ENCODE data around the gene RNF115. TPM values are rescaled to one million over a fixed set of nuclear protein-coding genes. Genes with fewer than 3 reads are reported as not detected.

RNF115 gene
- total and polyA plus RNA-seq, 2 donors from 2014 or later, result 12.3 to 18.0 TPM

DNA sequence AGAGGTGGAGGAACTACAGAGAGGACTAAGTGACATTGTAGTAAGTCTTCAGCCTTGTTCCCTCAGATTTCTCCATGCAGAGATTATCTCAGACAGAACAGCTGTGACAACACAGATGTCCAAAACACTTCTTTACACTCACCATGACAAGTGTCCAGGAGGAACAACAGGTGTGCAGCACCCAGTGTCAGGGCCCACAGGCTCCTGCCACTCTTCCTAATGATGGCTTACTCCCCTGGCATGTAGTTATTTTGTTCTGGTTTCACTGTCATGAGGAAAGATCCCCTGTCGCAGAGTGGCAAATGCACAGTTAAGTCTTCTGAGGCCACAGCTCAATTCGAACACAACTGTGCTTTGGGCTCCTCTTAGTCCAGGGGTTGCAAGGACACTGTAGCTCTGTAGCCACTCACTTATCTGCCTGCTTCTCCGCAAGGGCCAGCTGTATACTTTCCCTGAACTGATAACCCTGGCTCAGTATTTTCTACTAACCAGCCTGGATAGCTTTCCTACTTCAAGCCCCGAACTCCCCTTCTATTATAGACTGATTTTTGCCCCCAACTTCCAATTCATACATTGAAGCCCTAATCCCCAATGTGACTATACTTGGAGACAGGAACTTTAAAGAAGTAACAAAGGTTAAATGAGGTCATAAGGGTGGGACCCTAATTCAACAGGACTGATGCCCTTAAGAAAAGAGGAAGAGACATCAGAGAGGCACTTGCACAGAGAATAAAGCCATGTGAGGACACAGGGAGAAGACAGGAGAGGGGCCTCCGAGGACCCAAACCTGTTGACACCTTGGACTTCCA lies 127.9 kb downstream of the RNF115 start:
- no peak for DNase-seq

DNA sequence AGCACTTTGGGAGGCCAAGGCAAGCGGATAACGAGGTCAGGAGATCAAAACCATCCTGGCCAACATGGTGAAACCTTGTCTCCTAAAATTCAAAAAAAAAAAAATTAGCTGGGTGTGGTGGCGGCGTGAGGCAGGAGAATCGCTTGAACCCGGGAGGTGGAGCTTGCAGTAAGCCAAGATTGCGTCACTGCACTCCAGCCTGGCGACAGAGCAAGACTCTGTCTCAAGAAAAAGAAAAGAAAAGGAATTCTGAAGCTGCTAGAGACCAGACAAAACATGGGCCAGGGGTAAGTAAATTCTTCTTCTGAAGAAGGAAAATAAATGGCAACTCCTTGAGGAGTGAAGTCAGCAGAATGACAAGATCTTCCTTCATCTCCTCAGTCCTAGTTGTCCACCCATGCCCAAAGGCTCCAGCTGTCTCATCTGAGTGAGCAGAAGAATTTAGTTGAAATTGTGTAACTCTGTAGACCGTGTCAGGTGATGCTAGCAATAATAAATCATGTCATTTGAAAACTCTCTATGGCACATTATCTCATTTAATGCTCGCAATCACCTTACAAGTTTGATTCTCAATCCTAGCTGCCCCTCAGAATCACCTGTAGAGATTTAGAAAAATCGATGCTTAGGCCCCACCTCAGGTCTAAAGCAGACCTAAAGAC lies 131.0 kb downstream of the RNF115 start:
- H3K9me3 ChIP-seq (ENCODE audit: control insufficient read depth in 2 of 3, insufficient read depth in 1 of 3, low read length in 3 of 3), result no peaks in the 10 kb centered on the region
- DNase-seq, result peak in 1 of 5 donors; percentile 50
- peak overlapping the region; percentile 6 to 42 for H3K27ac ChIP-seq (ENCODE audit: low read depth in 2 of 2, low read length in 2 of 2)
- peaks cover 0 to 18% (median 5%) of the 10 kb centered on the region in 3 donors for H3K36me3 ChIP-seq (ENCODE audit: control insufficient read depth in 2 of 3, insufficient read depth in 3 of 3, low read length in 3 of 3)
- no peak for FAIRE-seq
- H3K4me1 ChIP-seq (ENCODE audit: control insufficient read depth in 2 of 3, insufficient read depth in 2 of 3, low read depth in 1 of 3, low read length in 3 of 3), result peaks cover 0 to 25% (median 16%) of the 10 kb centered on the region in 3 donors
- H3K4me3 ChIP-seq (ENCODE audit: low read length in 3 of 3), result no peak overlapping the region
- H3K27me3 ChIP-seq (ENCODE audit: control insufficient read depth, insufficient read depth, low read length), result no peaks in the 10 kb centered on the region
- intact Hi-C loops (cut with DNase I), result no loop called here
- H3K9ac ChIP-seq (ENCODE audit: low read length in 3 of 3), result no peak overlapping the region
- TF ChIP-seq, protein P1, sequence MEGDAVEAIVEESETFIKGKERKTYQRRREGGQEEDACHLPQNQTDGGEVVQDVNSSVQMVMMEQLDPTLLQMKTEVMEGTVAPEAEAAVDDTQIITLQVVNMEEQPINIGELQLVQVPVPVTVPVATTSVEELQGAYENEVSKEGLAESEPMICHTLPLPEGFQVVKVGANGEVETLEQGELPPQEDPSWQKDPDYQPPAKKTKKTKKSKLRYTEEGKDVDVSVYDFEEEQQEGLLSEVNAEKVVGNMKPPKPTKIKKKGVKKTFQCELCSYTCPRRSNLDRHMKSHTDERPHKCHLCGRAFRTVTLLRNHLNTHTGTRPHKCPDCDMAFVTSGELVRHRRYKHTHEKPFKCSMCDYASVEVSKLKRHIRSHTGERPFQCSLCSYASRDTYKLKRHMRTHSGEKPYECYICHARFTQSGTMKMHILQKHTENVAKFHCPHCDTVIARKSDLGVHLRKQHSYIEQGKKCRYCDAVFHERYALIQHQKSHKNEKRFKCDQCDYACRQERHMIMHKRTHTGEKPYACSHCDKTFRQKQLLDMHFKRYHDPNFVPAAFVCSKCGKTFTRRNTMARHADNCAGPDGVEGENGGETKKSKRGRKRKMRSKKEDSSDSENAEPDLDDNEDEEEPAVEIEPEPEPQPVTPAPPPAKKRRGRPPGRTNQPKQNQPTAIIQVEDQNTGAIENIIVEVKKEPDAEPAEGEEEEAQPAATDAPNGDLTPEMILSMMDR (IDR thresholded peaks at IDR 0.05; ENCODE audit: borderline replicate concordance, extremely low read depth, insufficient read depth), result no peak

More for the DNA sequence above, 127.9 kb downstream of the RNF115 start:
- H3K27me3 ChIP-seq (ENCODE audit: control insufficient read depth, insufficient read depth, low read length), result no peaks in the 10 kb centered on the region
- FAIRE-seq, result no peak
- H3K36me3 ChIP-seq (ENCODE audit: control insufficient read depth in 2 of 3, insufficient read depth in 3 of 3, low read length in 3 of 3), result peaks cover 0 to 15% (median 0%) of the 10 kb centered on the region in 3 donors
- H3K9me3 ChIP-seq (ENCODE audit: control insufficient read depth in 2 of 3, insufficient read depth in 1 of 3, low read length in 3 of 3), result no peaks in the 10 kb centered on the region
- H3K4me3 ChIP-seq (ENCODE audit: low read length in 3 of 3), result peak overlapping the region in 1 of 3 donors; percentile 4
- no peak overlapping the region for H3K27ac ChIP-seq (ENCODE audit: low read depth in 2 of 2, low read length in 2 of 2)
- TF ChIP-seq, protein P1 (IDR thresholded peaks at IDR 0.05; ENCODE audit: borderline replicate concordance, extremely low read depth, insufficient read depth), result no peak
- peaks cover 0 to 12% (median 9%) of the 10 kb centered on the region in 3 donors for H3K4me1 ChIP-seq (ENCODE audit: control insufficient read depth in 2 of 3, insufficient read depth in 2 of 3, low read depth in 1 of 3, low read length in 3 of 3)
- intact Hi-C loops (cut with DNase I), result no loop called here
- no peak overlapping the region for H3K9ac ChIP-seq (ENCODE audit: low read length in 3 of 3)

DNA sequence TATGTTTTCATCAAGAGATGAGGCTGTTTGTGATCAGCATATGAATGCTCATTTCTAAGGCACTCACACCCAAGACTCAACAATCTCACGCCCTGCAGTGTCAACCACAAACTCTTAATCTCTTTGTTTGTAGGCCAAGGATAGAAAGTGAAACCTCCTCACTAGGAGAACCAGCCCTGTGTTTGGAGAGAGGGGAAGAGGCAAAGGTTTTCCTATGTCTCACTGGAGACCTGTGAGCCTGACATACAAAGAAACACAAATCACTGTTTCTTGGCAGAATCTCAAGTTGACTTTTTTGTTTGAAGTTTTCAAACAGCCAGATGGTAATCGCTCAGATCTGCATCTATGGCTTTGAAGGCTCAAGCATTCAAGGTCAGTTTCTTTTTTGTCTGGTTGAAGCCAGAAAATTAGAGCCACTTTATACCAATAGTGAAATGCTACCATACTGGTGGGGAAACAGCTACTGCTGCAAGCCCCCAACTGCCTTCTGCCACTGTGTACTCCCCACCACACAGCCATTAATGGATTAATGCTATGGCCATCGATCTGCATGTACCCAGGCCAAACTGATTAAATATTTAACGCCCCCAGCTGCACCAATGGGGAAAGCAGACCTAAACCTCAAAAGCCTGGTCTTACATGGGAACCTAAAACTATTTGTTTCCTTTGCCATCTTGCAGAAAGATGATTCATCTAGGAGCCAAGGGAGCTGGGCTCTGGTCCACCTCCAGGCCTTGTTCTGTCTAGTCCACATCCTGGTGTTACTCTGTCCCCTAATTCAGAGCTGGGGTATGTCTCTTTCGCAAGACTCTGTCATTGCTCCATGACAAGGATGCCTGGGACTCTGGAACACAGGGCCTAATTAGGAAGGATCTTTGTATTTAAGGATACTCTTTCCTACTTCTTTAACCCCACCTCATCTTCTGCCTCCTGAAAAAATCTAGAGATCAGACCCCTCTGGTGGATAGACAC lies 133.0 kb downstream of the RNF115 start:
- DNase-seq, result peak in 1 of 5 donors; percentile 53
- TF ChIP-seq, protein P1 (IDR thresholded peaks at IDR 0.05; ENCODE audit: borderline replicate concordance, extremely low read depth, insufficient read depth), result no peak
- intact Hi-C loops (cut with DNase I), result no loop called here
- Histone ChIP-seq H3K9me3 (ENCODE audit: control insufficient read depth in 2 of 3, insufficient read depth in 1 of 3, low read length in 3 of 3) (no peaks in the 10 kb centered on the region), H3K4me3 (ENCODE audit: low read length in 3 of 3) (no peak overlapping the region), H3K36me3 (ENCODE audit: control insufficient read depth in 2 of 3, insufficient read depth in 3 of 3, low read length in 3 of 3) (peaks cover 0 to 23% (median 8%) of the 10 kb centered on the region in 3 donors), H3K27ac (ENCODE audit: low read depth in 2 of 2, low read length in 2 of 2) (peak overlapping the region in 1 of 2 donors; percentile 23), H3K9ac (ENCODE audit: low read length in 3 of 3) (no peak overlapping the region), H3K27me3 (ENCODE audit: control insufficient read depth, insufficient read depth, low read length) (no peaks in the 10 kb centered on the region), H3K4me1 (ENCODE audit: control insufficient read depth in 2 of 3, insufficient read depth in 2 of 3, low read depth in 1 of 3, low read length in 3 of 3) (peaks cover 0 to 25% (median 14%) of the 10 kb centered on the region in 3 donors)
- no peak for FAIRE-seq
